ENCODE data around the gene LDLRAP1.

The LDLRAP1 gene

DNA sequence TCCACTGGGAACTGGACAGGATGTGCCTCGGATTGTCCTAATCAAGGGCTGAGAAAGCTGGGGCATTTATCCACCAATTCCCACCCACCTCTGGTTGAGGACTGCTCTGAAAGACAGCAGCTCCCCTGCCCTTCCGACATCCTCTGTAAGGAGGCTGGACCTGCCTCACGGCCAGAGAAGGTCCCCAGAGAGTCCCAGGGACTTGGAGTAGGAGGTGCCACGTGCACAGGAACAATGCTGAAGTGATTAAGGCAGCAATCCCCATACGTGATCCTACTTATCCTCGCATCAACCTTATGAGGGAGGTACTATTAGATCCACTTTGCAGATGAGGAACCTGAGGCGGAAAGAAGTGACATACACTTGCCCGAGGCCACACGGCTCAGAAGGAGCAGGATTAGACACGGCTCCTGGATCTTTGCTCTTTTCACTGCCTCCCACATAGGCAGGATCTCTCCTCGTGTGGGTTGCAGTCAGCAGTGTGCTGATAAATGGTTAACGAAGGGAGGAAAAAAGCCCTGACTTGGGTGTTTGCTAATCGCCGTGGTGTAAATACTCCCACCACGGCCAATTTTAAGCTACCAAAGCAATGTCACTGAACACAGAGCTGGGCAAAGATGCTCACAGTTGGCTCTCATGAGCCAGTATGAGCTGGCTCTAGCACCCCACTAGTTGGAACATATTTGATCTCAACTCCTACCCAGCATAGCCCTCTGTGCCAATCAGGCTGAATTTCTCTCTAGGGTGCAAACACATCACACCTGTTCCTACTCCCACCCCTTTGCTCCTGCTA is 18.6 kb upstream of the LDLRAP1 start:
- DNase-seq: peak; percentile 38

DNA sequence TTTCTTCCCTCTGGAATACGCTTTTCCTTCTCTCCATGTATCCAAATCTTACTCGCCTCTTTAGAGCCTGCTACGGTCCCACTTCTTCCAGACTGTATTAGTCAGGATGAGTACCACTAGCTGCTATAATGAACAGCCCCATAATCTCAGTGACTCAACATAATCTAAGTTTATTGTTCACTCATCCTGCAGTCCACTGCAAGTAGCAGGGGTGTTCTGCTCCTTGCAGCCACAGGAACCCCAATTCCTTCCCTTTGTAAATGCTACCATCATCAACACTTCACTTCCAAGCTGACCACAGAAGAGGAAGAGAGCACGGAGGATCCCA is 18.1 kb upstream of the LDLRAP1 start:
- no peak for DNase-seq

DNA sequence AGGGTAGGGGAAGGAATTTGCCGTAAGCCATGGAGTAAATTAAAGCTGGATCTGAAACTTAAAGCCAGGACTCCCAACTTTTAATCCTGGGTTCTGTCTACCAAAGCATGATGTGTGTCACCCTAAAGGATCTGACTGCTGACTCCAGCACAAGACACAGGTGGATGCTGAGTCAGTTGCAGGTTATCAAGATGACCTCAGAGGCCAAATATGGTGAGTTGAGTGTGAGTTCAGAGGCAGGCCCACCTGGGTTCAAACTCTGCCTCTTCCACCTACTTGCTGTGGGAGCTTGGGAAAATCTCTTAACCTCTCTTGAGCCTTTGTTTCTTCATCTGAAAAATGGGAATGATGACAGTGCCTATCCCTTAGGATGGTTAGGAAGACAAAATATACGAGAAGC is 16.7 kb upstream of the LDLRAP1 start:
- DNase-seq: no peak

DNA sequence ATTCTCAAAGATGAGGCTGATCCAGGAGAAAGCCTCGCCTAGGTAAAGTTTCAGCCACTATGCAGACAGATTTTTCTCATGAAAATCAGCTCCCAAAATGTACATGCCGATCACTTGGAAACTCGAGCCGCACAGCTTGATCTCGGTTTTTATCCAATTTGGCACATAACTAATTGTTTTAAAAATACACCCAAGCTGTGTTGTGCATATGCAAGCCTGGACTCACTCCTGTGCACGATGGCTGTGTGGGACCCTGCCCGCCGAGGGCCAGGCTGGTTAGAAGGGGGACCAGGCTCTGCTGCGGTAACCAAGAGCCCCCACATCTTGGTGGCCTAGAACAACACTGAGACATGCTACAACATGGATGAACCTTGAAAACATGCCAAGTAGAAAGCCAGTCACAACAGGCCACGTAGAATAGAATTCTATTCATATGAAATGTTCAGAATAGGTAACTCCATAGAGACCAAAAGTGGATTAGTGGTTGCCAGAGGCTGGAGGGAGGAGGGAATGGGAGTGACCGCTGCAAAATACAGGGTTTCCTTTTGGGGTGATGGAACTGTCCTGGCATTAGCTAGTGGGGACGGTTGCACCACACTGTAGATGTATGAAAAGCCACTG is 16.1 kb upstream of the LDLRAP1 start:
- no peak for DNase-seq

DNA sequence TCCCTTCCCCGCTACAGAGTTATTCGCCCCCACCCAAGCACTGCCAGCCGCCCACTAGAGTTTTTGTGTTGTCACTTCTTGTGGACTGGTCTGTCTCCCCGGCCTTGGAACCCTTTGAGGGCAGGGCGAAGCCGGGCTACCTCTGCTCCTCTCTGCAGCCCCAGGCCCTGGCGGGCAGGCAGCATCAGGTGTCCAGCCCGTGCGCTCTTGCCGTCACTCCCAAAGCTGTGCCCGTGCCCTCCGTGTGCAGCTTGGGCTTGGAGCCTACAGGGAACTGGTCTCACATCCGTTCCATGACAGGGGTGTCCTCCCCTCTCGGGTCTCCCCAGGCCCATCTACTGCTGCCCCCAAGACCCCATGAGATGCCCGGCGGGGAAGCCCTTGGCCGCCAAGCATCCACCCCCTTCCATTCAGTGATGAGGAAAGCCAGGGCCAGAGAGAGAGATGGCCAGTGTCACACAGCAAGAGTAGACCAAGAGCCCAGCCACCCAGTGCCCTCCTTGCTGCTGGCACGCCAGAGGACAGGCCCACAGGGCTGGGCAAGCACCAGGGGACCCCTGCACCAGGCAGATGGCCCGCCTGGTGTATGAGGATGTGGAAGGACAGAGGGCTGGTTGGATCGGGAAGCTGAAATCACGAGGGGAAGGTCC is 15.3 kb upstream of the LDLRAP1 start:
- DNase-seq: no peak

DNA sequence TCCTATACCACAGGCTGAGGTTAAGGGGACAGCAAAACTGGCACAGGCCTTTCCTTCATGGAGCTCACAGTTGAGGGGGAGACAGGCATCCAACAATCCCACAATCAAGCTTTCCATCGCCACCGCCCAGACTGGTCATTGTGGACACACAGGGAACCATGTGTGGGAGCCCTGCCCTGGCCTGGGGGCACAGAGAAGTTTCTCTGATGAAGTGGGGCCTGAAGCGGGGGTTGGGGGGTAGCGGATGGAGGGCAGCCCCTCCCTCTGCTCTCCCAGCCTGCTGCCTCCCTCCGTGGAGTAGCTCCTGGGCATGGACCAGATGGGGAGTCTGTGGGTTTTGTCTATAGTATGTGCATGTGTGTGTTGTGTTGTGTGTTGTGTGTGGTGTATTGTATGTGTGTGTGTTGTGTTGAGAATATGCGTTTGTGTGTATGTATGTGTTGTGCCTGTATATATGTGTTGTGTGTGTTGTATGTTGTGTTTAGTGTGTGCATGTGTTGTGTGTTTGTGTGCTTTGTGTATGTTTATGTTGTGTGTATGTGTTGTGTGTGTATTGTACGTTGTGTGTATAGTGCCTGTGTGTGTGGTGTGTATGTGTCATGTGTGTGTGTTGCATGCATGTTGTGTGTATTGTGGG is 14.4 kb upstream of the LDLRAP1 start:
- no peak for DNase-seq

DNA sequence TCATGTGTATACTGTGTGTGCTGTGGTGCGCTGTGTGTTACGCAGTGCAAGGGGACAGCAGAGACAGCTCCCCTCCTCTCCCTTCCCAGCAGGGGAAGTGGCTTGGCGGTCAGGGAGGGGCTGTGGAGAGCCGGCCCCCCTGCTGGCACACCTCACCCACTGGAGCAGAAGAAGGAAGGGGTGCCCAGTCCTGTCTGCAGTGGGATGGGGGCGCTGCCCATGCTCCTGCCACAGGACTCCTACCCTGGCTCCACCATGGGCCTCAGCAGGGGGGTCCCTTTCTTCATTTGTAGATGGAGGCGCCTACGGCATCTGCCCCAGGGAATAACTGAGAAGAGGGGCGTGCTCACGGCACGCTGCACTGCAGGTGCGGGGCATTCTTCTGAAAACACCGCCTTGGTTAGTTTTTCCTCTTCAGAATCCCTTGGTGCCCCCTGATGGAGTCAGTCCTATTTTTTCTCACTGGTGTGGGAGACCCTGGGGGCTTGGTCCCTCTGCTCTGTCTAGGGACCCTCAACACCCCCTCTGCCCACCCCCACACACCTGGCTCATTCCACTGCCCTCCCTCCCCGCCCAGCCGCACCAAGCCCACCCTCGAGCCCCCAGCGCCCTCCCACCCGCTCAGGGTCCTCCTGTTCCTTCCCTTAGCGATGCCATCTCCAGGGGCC is 13.8 kb upstream of the LDLRAP1 start:
- DNase-seq: peak; percentile 20

DNA sequence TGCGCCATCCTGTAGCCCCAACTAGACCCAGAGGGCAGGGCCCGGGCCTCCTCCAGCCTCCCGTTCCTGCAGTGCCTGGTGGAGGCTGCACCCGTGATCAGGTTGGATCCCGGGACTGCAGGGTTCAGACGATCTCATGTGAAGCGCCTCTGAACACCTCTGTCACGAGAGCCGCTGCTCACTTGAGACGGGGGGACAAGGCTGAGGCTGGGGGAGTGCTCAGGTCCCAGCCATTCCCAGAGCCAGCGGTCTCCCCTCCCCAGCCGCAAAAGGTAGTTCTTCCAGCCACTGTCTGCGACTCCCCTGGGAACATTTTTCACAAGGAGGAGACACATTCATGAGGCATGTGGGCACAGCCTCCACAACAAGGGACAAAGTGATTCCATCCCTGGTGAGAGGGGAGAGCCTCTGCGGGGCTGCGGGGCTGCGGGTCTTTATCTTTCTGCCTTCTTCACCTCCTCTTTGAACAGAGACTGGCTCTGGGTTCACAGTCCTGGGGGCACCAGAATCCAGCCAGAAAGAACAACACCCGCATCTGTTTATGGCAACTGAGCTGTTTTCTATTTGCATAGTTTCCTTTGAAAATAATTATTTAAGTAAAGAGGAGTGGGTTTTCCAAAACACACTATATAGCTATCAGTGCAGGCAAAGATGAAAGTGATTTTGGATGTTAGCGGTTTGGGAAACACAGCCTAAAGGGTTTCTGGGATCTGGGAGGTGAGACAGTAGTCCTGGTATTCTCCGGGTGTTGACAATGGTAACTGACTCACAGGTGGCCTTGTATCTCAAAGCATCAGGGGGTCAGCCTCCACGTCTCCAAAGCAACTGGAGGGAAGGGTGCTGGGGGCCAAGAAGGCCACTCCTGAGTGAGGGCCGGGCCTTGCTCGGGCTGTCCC is 13.0 kb upstream of the LDLRAP1 start:
- DNase-seq: no peak

DNA sequence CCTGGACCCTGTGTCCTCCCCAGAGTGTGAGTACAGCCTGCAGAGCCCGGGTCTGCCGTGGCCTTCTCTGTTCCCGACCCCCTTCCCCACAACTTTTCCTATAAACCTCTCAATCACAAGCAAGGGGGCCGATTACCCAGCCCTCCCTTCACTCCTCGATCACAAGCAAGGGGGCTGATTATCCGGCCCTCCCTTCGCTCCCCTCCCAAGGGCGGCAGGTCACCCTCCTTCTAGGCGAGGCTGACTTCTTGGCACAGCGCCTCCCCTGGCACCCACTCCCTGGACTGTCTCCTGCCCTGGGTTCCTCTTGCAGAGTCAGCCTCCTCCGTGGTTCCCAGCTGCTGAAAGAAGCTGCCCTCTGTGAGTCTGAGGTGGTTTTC is 12.3 kb upstream of the LDLRAP1 start:
- DNase-seq: no peak

DNA sequence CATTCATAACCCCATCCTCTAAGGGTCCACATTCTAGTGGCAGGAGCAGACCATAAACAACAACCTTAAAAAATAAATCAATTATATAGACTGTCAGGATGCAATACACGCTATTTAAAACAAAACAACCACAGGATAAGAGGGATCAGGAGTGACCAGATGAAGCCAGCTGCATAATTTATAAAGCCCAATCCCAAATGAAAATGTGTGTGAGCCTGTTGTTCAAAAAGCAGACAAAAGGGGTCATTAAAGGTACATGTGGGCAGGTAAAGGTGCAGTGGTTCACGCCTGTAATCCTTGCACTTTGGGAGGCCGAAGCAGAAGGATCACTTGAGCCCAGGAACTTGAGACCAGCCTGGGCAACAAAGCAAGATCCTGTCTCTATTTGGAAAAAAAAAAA is 10.4 kb upstream of the LDLRAP1 start:
- DNase-seq: no peak

DNA sequence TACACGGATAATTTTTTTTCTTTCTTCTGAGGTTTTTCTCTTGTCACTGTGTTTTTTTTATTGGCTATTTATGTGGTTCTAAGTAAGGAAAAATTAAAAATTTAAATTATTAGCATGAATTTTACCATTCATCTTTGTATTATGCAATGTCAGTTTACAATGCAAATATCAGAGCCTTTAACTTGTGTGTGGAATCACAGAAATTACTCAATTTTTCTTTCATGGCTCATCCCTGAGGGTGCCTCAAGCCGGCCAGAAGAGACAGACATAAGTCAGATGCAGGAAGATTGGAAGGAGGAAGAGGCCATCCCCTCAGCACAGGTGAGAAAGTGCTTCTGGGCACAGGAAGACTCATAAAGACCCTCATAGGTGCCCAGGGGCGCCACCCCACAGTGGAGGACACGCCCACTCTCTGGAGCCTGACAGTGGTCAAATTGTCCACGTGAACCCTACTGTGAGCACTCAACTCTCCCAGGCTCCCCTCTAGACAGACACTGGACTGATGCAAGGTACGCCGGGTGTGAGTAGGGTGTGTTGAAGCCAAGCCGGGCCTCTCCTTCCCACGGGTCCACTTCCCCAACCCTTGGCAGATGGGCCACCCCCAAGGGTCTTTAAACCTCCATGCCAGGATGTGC is 9.5 kb upstream of the LDLRAP1 start:
- no peak for DNase-seq

DNA sequence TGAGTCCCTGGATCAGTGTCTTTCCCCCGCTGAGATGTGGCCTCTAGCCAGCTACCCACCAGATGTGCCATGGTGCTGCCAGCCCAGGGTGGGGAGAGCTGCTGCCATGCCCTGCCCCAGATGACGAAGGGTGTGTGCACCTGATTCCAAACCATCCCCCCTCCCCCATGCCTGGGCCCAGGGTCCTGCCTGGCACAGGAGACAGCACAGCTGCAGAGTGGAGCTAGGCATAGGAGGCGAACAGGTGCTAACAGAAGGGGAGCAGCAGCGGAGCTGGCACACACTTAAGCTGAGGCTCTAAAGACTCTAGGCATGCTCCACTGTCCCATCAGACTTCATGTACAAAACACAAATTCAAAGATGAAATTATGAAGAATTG is 9.0 kb upstream of the LDLRAP1 start:
- DNase-seq: peak; percentile 88

DNA sequence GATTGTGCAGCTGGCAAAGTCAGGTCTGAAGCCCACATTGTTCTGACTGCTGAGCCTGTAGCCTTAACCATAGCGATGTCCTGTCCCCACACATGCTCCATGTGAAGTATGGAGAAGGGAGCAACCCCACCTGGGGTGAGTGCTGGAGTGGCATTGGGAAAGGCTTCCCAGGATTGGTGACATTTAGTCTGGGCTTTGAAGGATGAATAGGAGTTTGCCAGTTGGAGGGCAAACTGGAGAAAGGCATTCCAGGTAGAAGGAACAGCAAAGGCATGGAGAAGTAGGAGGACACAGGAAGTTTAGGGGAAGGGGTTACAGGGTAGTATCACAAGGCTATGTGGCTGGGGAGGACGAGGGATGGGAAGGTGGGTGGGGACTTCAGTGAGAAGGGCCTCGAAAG is 7.3 kb upstream of the LDLRAP1 start:
- DNase-seq: no peak

DNA sequence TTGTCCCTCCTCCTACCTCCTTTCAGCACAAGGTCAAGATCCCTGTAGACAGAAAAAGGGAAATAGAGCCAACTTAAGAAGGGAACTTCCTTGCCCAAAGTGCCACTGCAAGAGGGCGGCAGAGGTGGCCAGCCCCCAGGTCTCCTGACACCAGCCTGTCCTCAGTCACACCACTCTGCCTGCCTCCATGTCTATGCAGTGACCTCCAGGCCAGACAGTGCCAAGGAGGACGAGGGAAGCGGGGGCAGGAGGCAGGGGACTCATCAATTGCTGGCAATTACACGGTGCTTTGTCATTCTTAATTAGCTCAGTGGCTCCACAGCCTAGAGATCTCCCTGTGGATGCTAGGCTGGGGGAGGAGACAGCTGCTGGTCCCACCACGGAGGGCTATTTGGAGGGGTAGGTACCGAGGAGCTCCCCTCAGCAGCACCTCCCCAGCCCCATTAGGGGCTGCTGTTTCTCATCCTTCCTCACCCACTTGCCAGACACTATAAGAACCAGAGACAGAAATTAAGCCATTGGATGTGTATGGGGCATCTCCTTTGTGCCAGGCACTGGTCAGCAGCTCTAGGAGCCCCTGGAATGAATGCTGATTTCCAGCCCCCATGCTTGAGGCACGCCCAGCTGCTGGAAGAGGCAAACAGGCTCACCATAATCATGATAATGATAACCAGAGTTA is 6.1 kb upstream of the LDLRAP1 start:
- peak; percentile 56 for DNase-seq

DNA sequence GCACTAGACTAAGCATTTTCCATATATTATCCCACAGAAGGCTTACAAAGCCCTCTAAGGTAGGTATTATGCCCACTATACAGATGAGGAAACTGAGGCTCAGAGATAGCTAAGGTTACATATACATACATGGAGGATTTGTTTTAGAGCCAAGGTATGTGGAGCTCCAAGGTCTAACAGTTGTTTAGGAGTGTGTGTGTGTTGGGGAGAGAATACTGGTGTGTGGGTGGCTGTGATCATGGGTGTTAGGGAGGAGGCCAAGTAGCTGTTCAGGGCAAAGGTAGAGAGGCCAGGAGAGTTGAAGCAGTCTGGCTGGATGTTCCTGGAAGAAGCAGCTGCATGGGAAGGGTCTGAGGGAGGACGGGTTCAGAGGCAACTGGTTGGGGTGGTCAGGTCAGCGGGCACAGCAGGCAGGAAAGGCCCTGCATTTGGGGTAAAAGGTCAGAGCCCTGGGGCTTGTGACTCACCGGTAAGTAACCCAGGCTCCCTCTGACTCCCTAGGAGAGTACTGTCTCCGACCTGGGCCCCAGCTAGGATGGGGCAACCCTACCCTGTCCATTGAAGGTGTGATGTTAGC is 5.1 kb upstream of the LDLRAP1 start:
- DNase-seq: no peak

DNA sequence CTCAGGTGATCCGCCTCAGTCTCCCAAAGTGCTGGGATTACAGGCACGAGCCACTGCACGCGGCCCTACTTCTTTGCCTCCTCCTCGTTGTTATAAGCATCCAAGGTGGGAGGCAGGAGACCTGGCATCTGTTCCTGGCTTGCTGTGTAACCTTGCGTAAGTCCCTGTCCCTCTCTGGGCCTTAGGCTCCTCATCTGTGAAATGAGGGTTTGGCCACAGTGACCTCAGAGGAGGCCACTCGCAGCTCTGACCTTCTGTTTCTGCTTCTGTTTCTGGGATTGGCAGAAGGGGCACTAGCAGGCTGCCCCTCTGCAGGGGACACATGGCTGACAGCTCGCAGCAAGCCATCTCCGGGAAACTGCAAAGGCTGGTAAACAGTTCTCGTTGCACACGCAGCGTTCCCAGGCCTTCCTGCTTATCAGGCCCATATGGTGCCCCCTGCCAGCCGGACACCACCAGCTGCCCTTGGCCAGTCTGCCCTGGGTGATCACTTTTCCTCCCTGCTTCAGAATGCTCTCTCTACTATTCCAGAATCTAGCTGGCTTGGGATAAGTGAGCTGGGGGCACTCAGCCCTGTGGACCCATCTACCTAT is 2.6 kb upstream of the LDLRAP1 start:
- DNase-seq: no peak

DNA sequence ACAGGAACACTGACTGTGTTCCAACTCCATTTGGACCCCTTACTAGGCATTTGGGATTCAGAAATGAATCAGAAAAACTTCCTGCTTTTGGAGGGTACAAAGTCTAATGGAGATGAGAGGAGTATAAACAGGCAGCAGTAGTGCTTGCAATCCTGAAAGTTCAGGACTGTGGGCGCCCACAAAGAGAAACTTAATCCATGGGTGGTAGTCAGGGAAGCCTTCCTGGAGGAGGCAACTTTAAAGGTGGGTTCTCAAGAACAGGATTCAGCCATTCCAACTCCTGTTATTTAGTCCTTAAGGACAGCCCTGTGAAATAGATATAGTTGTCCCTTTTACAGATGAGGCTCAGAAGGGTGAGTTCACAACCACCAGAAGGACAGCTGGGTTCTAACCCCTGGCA is 2.0 kb upstream of the LDLRAP1 start:
- no peak for DNase-seq

DNA sequence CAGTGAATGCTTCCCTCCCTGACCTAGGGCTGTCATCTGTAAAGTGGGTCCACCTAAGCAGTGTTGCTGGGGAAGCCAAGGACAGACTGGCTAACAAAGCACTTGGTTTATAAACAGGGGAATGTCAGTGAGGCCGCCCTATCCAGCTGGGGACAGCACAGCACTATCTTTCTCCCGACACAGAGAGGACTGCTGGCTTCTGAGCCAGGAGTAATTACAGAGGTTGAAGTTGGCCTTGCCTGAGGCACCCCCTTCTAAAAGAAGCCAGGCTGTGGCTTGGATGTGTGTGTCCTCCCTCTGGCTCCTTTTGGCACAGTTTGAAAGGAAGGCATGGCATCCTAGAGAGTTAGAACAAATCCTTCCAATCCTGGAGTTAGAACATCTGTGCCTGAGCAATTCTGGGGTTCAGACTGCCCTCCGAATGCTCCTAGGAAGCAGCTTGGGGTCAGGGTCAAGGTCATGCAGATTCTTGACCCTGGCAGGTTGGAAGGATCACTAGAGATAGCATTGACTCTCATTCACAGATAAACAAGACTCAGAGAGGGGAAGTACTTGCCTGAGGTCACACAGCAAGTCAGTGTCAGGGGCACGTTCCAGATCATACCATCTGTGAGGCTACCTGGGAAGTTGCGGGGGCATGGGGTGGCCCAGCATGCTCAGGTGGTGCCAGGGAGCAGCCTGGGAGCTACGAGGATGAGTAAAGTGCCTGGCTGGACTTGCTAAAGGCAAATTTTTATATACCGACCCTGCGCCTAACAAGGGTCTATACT is 1.3 kb upstream of the LDLRAP1 start:
- DNase-seq: peak; percentile 69

DNA sequence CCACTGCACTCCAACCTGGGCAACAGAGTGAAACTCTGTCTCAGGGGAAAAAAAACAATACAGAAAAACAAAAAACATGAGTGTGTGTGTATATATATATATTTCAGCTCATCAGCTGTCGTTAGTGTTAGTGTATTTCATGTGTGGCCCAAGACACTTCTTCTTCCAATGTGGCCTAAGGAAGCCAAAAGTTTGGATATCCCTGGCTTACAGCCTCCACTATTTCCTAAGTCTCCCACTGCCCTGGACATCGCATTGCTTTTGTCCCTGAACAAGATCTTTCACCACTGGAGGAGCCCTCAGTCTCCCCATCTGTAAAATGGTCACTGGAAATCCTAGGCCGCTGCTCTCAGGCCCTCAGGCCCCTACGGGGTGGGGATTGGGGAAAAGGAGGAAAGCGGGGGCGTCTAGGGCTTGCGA is 391 bp upstream of the LDLRAP1 start:
- no peak for DNase-seq

Measured in NCI-H69 (cell line).